ENCODE data around the gene TMED10.

- TF ChIP-seq CTCF (IDR thresholded peaks at IDR 0.05) (no peak), POLR2A (IDR thresholded peaks at IDR 0.05) (no peak)
Observed at GRCh38 chr14:75150150-75150549, 26.3 kb downstream of the TMED10 start.
